Measurements from ENCODE around the gene SMIM35. TPM values are rescaled to one million over a fixed set of nuclear protein-coding genes. Genes with fewer than 3 reads are reported as not detected.

Gene SMIM35
- total and polyA plus RNA-seq, 2 of the 4 experiments (the other 2 are of a cell fraction): not detected

DNA sequence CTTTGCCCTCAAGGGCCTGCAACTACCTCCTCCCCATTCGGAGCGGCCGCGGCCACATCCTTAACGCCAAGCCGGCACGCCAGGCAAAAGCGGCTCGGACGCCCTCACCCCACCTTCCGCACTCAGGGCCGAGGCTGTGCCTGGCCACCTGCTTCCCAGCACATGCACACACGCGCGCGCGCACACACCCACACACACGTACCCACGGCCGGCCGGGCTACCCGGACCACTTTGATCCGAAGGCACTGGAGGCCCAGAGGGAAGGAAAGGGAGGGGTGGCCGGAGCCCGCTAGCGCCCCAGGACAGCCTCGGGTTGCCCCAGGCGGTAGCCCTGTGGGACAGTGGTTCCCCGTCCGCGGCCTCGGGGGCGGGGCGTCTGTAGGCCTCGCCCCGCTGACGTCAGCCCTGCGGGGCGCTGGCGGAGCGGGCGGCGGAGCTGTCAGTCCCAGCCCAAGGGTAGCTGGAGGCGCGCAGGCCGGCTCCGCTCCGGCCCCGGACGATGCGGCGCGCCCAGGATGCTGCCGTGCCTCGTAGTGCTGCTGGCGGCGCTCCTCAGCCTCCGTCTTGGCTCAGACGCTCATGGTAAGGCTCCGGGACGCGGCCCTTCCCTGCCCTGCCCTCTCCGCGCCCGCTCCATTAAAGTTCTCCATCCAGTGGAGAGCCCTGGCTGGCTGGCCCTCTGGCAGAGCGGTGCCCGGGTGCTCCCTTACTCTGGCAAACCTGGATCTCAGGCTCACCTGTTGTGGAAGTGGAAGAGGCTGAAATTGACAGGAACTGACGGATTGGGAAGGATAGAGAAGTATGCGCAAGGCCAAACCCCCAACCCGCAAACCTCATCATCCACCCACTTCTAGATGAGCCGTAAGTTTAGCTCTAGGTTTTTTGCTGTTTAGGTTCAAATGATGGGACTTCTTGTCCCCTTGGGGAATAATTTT, 100.5 kb downstream of the SMIM35 start, which contains the start of gene IL10RA:
Gene IL10RA (plus strand): TSS at position 442 of the 935 bp plus-strand sequence. CDS start 74 bp downstream, at position 516.
- Histone ChIP-seq H3K4ac (ENCODE audit: low read depth, low read length) (no peak within 1 kb of the TSS), H3K9ac (ENCODE audit: low read depth, low read length) (no peak within 1 kb of the TSS), H2BK20ac (ENCODE audit: low read depth, low read length) (no peak within 1 kb of the TSS), H3K14ac (replicated peaks; ENCODE audit: low read depth, low read length) (no peak within 1 kb of the TSS), H4K8ac (ENCODE audit: low read depth in 2 of 2, low read length in 2 of 2) (no peak within 1 kb of the TSS), H3K36me3 (ENCODE audit: control insufficient read depth, insufficient read depth, low read length) (no peaks in the 10 kb centered on the region), H3K56ac (ENCODE audit: extremely low read depth, insufficient read depth, low read length) (no peak within 1 kb of the TSS), H3K79me1 (ENCODE audit: low read depth in 1 of 2, low read length in 2 of 2) (no peaks in the 10 kb centered on the region), H2AFZ (replicated peaks; ENCODE audit: low read length, poor library complexity) (peak within 1 kb of the TSS; percentile 81), H2BK5ac (ENCODE audit: low read depth, low read length, poor library complexity, severe bottlenecking) (no peak within 1 kb of the TSS), H3K27me3 (ENCODE audit: control insufficient read depth, insufficient read depth, low read length) (peaks cover 18% of the 10 kb centered on the region), H3K23ac (ENCODE audit: low read depth, low read length) (no peak within 1 kb of the TSS), H3K9me1 (ENCODE audit: insufficient read depth, low read length) (no peaks in the 10 kb centered on the region), H4K91ac (ENCODE audit: insufficient read depth, low read depth, low read length) (no peak within 1 kb of the TSS), H4K5ac (ENCODE audit: low read depth, low read length) (no peak within 1 kb of the TSS), H3K18ac (ENCODE audit: low read depth, low read length) (no peak within 1 kb of the TSS), H3K4me2 (ENCODE audit: low read depth, low read length) (peak within 1 kb of the TSS; percentile 82), H2AK9ac (replicated peaks; ENCODE audit: low read depth, low read length, poor library complexity) (no peak within 1 kb of the TSS), H3K27ac (ENCODE audit: insufficient read depth, low read length) (no peak within 1 kb of the TSS), H2BK120ac (ENCODE audit: low read depth, low read length) (no peak within 1 kb of the TSS), H3K4me3 (ENCODE audit: insufficient read depth, low read depth, low read length) (peak within 1 kb of the TSS; percentile 33), H2AK5ac (ENCODE audit: low read depth, low read length) (no peak within 1 kb of the TSS), H3K4me1 (ENCODE audit: control insufficient read depth, insufficient read depth, low read length) (peaks cover 2% of the 10 kb centered on the region; the same call in 1 of the 2 replicates), H4K20me1 (ENCODE audit: insufficient read depth, low read length) (no peaks in the 10 kb centered on the region), H2BK15ac (ENCODE audit: low read depth, low read length) (no peak within 1 kb of the TSS), H3K9me3 (ENCODE audit: control insufficient read depth, insufficient read depth, low read length) (no peaks in the 10 kb centered on the region)
- DNase-seq: peak; percentile 20
- dilution Hi-C loops (cut with HindIII; ENCODE audit: low sequenced_read_pairs, unreplicated experiment): no loop called here
- no TSS peak for BruUV-seq (replicated peaks)
- TF ChIP-seq BHLHE40 (IDR thresholded peaks at IDR 0.05; ENCODE audit: low read depth, low read length): no peak
- TF ChIP-seq RAD21 (IDR thresholded peaks at IDR 0.05; ENCODE audit: low read length): no peak
- no peak for TF ChIP-seq FOS (IDR thresholded peaks at IDR 0.05; ENCODE audit: low read depth, low read length)
- TF ChIP-seq NFE2L2 (IDR thresholded peaks at IDR 0.05; ENCODE audit: low read depth, low read length): no peak
- no peak for TF ChIP-seq RCOR1 (IDR thresholded peaks at IDR 0.05; ENCODE audit: insufficient replicate concordance, low read length)
- no peak for TF ChIP-seq MAZ (IDR thresholded peaks at IDR 0.05; ENCODE audit: borderline replicate concordance, low read depth, low read length)
- no peak for TF ChIP-seq MXI1 (IDR thresholded peaks at IDR 0.05; ENCODE audit: borderline replicate concordance, low read depth, low read length)
- TF ChIP-seq, protein P1, sequence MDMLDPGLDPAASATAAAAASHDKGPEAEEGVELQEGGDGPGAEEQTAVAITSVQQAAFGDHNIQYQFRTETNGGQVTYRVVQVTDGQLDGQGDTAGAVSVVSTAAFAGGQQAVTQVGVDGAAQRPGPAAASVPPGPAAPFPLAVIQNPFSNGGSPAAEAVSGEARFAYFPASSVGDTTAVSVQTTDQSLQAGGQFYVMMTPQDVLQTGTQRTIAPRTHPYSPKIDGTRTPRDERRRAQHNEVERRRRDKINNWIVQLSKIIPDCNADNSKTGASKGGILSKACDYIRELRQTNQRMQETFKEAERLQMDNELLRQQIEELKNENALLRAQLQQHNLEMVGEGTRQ (IDR thresholded peaks at IDR 0.05; ENCODE audit: low read depth, low read length): no peak
- TF ChIP-seq CEBPB (IDR thresholded peaks at IDR 0.05; ENCODE audit: low read depth, low read length): no peak
- no peak for TF ChIP-seq SMC3 (IDR thresholded peaks at IDR 0.05; ENCODE audit: low read depth, low read length)
- TF ChIP-seq RFX5 (IDR thresholded peaks at IDR 0.05; ENCODE audit: low read depth, low read length): no peak
- no peak for TF ChIP-seq CHD1 (IDR thresholded peaks at IDR 0.05; ENCODE audit: low read depth, low read length)
- TF ChIP-seq, protein P2, sequence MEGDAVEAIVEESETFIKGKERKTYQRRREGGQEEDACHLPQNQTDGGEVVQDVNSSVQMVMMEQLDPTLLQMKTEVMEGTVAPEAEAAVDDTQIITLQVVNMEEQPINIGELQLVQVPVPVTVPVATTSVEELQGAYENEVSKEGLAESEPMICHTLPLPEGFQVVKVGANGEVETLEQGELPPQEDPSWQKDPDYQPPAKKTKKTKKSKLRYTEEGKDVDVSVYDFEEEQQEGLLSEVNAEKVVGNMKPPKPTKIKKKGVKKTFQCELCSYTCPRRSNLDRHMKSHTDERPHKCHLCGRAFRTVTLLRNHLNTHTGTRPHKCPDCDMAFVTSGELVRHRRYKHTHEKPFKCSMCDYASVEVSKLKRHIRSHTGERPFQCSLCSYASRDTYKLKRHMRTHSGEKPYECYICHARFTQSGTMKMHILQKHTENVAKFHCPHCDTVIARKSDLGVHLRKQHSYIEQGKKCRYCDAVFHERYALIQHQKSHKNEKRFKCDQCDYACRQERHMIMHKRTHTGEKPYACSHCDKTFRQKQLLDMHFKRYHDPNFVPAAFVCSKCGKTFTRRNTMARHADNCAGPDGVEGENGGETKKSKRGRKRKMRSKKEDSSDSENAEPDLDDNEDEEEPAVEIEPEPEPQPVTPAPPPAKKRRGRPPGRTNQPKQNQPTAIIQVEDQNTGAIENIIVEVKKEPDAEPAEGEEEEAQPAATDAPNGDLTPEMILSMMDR (conservative IDR thresholded peaks at IDR 0.05; ENCODE audit: low read depth, low read length): no peak
- ATAC-seq (ENCODE audit: low read depth): peak; percentile 97
- ChIA-PET CTCF (interaction anchor here (0.6 kb wide), 2 partner anchors 17 to 295 kb away, joined by 4 read pairs; no protein-coding TSS in a partner anchor), POLR2A (ENCODE audit: unreplicated experiment) (no interaction called here)
- in situ Hi-C loops (cut with MboI; ENCODE audit: low sequenced_read_pairs): no loop called here
- 3% methylated on average over 15 of the region's 71 CpGs; no CpG with 5 or more reads in 1 of the 2 experiments for WGBS, 2 experiments (ENCODE audit: extremely low coverage in 2 of 2, insufficient read length in 1 of 2)
- intact Hi-C loops (cut with micrococcal nuclease): no loop called here
